Stomach (tissue), 9 donors: Measurements from ENCODE around the gene LHX1. TPM values are rescaled to one million over a fixed set of nuclear protein-coding genes. Genes with fewer than 3 reads are reported as not detected.

Experiments used
- DNase-seq, 2 donors: peaks; one replicate each; pipeline versions ENCODE4 v3.0.0 to v3.0.0-alpha.2; 2013 to 2019
- H3K27ac ChIP-seq, 5 donors: fragments of 200-600 bp in 4 of 5; sonication (generic) in 4 of 5; one replicate each; pipeline ENCODE4 v1.5.1; 2013 to 2019; ENCODE audit warnings: mild to moderate bottlenecking in 1 of 5, moderate library complexity in 1 of 5
- H3K27me3 ChIP-seq, 3 donors: fragments of 200-600 bp; sonication (generic); one replicate each; pipeline ENCODE4 v1.5.1; 2017 to 2019; ENCODE audit warnings: mixed run types in 1 of 3
- H3K36me3 ChIP-seq, 4 donors: fragments of 200-600 bp; sonication (generic); 1 replicate in 3 of 4; 2 replicates in 1 of 4; pipeline ENCODE4 v1.5.1; 2016 to 2019
- H3K4me1 ChIP-seq, 4 donors: fragments of 200-600 bp; sonication (generic); one replicate each; pipeline ENCODE4 v1.5.1; 2016 to 2019
- H3K4me3 ChIP-seq, 4 donors: fragments of 200-600 bp; sonication (generic) in 3 of 4; one replicate each; pipeline ENCODE4 v1.5.1; 2016 to 2019; ENCODE audit warnings: mild to moderate bottlenecking in 1 of 4
- H3K9me3 ChIP-seq, 4 donors: fragments of 200-600 bp; sonication (generic); one replicate each; pipeline ENCODE4 v1.5.1; 2016 to 2019
- CTCF ChIP-seq, 7 experiments: fragments of 450-650 bp in 4 of 7; fragments of 200-600 bp in 3 of 7; sonication (generic) in 3 of 7; IDR thresholded peaks; one replicate each; pipeline ENCODE4 v1.5.1; 2016 to 2019; ENCODE audit warnings: antibody characterized with exemption in 7 of 7, control low read depth in 2 of 7, mild to moderate bottlenecking in 1 of 7
- EP300 ChIP-seq: sonication (generic); formaldehyde crosslinking; IDR thresholded peaks from one replicate; pipeline ENCODE4 v1.6.1; 2017; ENCODE audit warnings: antibody characterized with exemption
- POLR2A ChIP-seq, 4 donors: fragments of 450-650 bp; IDR thresholded peaks; one replicate each; pipeline ENCODE4 v1.6.1; 2016; ENCODE audit warnings: antibody characterized with exemption in 4 of 4, control low read depth in 2 of 4, mild to moderate bottlenecking in 1 of 4, moderate library complexity in 1 of 4
- POLR2AphosphoS5 ChIP-seq, 3 donors: sonication (generic); formaldehyde crosslinking; IDR thresholded peaks; one replicate each; pipeline ENCODE4 v1.6.1; 2016; ENCODE audit warnings: antibody characterized with exemption in 3 of 3
- WGBS, 5 donors: extraction: QIAGEN DNeasy Blood & Tissue Kit in 3 of 5; methylation state at CpG; one replicate each; pipeline versions ENCODE4 v1.1.5 to v1.1.7; 2013 to 2018; 5-methylcytosine and 5-hydroxymethylcytosine counted together
- intact Hi-C: fragments of 100-400 bp; cut with DNase I; formaldehyde crosslinking; loops from one replicate; pipeline ENCODE4 v1.15.1; 2023; ENCODE audit warnings: low total_unique reads
- polyA plus RNA-seq, 3 donors: library from polyadenylated mRNA; stranded (reverse); fragments of 200-250 nt; gene quantifications; one replicate each; pipeline ENCODE4 v1.2.3, GENCODE V29; 2013
- total RNA-seq, 5 donors: library from RNA; depleted of rRNA; stranded (reverse); fragments of >200 nt; gene quantifications; one replicate each; pipeline versions ENCODE4 v1.1.0 to v1.2.3, GENCODE V29; 2014 to 2016
- donor health status: healthy with polysubstance abuse.
- donor health status: Bipolar disorder and iron deficiency.
- donor health status: healthy.

Gene LHX1
- total and polyA plus RNA-seq, 8 donors = not detected

- peaks cover under 1 to 22% (median 17%) of the 10 kb centered on the region in 4 donors for H3K36me3 ChIP-seq
- H3K27ac ChIP-seq = peak overlapping the region; percentile 48 to 94 (median 91)
- peaks cover 24 to 50% (median 46%) of the 10 kb centered on the region in 3 donors for H3K27me3 ChIP-seq
- peak overlapping the region; percentile 80 to 93 (median 82) for H3K4me3 ChIP-seq
- intact Hi-C loops = no loop called here
- TF ChIP-seq CTCF (IDR thresholded peaks at IDR 0.05) (no peak), POLR2A (IDR thresholded peaks at IDR 0.05) (no peak), POLR2AphosphoS5 (IDR thresholded peaks at IDR 0.05) (no peak), EP300 (no peak)
- WGBS, 5 donors = 1 to 6% (median 4%) methylated on average over 22 to 26 of the region's 26 CpGs
- peaks cover 16 to 42% (median 32%) of the 10 kb centered on the region in 4 donors for H3K4me1 ChIP-seq
- H3K9me3 ChIP-seq = no peaks in the 10 kb centered on the region
- DNase-seq = peak in 1 of 2 donors; percentile 5
Observed at GRCh38 chr17:36947922-36948716, 10.8 kb downstream of the LHX1 start.

GRCh38 chr17:36948717-36949460 lies 11.6 kb downstream of the LHX1 start, which contains the start of gene AATF:
TSS of gene AATF (plus strand) at chr17:36948954. CDS start at chr17:36949126, 172 bp downstream.
- Histone ChIP-seq H3K9me3 (no peaks in the 10 kb centered on the region), H3K27ac (peak within 1 kb of the TSS; percentile 88 to 94 (median 91)), H3K4me1 (peaks cover 16 to 40% (median 30%) of the 10 kb centered on the region in 4 donors), H3K4me3 (peak within 1 kb of the TSS; percentile 80 to 93 (median 82)), H3K27me3 (peaks cover 18 to 42% (median 38%) of the 10 kb centered on the region in 3 donors), H3K36me3 (peaks cover 8 to 29% (median 25%) of the 10 kb centered on the region in 4 donors)
- WGBS, 5 donors = 0 to 1% (median 1%) methylated on average over 56 to 90 of the region's 90 CpGs
- intact Hi-C loops = no loop called here
- peak; percentile 98 to 99 for DNase-seq
- TF ChIP-seq POLR2A (IDR thresholded peaks at IDR 0.05) = peak in 2 of 4 donors; percentile 31 to 54
- peak; percentile 88 to 97 (median 94) for TF ChIP-seq POLR2AphosphoS5 (IDR thresholded peaks at IDR 0.05)
- TF ChIP-seq CTCF (IDR thresholded peaks at IDR 0.05) = no peak
- TF ChIP-seq EP300 = no peak

GRCh38 chr17:36949461-36949927 lies 12.2 kb downstream of the LHX1 start:
- TF ChIP-seq POLR2A (IDR thresholded peaks at IDR 0.05) = no peak
- Histone ChIP-seq H3K4me3 (peak overlapping the region; percentile 80 to 93 (median 82)), H3K4me1 (peaks cover 16 to 40% (median 30%) of the 10 kb centered on the region in 4 donors), H3K27me3 (peaks cover 18 to 36% (median 32%) of the 10 kb centered on the region in 3 donors), H3K27ac (peak overlapping the region; percentile 88 to 94 (median 91)), H3K9me3 (no peaks in the 10 kb centered on the region), H3K36me3 (peaks cover 14 to 36% (median 31%) of the 10 kb centered on the region in 4 donors)
- DNase-seq = no peak
- intact Hi-C loops = no loop called here
- 7 to 10% (median 8%) methylated on average over 9 of the region's 9 CpGs for WGBS, 5 donors

- H3K4me1 ChIP-seq = peaks cover 16 to 40% (median 30%) of the 10 kb centered on the region in 4 donors
- H3K4me3 ChIP-seq = peak overlapping the region in 3 of 4 donors; percentile 80 to 93 (median 80)
- 56 to 73% (median 58%) methylated on average over 8 of the region's 8 CpGs for WGBS, 5 donors
- H3K27me3 ChIP-seq = peaks cover 18 to 30% (median 27%) of the 10 kb centered on the region in 3 donors
- H3K36me3 ChIP-seq = peaks cover 20 to 41% (median 36%) of the 10 kb centered on the region in 4 donors
- DNase-seq = peak in 1 of 2 donors; percentile 6
- H3K27ac ChIP-seq = peak overlapping the region in 2 of 5 donors; percentile 92 to 94
- no peaks in the 10 kb centered on the region for H3K9me3 ChIP-seq
- no peak for TF ChIP-seq EP300
- no peak for TF ChIP-seq POLR2AphosphoS5 (IDR thresholded peaks at IDR 0.05)
- no peak for TF ChIP-seq POLR2A (IDR thresholded peaks at IDR 0.05)
- intact Hi-C loops = loop anchor here (10.0 kb wide), 1 partner anchor 335 kb away; no protein-coding TSS in a partner anchor
Observed at GRCh38 chr17:36950027-36950426, 12.8 kb downstream of the LHX1 start.
